Measurements from ENCODE around the gene SRD5A1.

Gene SRD5A1

DNA sequence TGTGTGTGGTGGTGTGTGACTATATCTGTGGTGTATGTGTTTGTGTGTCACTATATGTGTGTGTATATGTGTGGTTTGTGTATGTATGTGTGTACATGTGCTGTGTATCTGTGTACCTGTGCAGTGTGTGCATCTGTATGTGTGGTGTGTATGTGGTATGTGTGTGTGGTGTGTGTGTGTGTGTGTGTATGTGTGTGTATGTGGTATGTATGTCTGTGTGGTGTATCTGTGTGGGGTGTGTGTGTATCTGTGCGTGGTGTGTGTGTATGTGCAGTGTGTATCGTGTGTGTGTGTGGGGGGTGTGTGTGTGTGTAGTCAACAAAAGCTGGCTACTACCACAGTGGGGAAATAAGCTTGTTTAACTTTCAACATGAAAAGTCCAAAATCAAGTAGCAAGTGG lies 48.4 kb downstream of the SRD5A1 start:
- H3K4me3 ChIP-seq (ENCODE audit: severe bottlenecking) = no peak overlapping the region
- no peak for DNase-seq (ENCODE audit: low spot score)
- no peaks in the 10 kb centered on the region for H3K27me3 ChIP-seq (ENCODE audit: insufficient read depth, poor library complexity, severe bottlenecking)
- ATAC-seq (ENCODE audit: low read depth) = no peak
- TF ChIP-seq, protein P1, sequence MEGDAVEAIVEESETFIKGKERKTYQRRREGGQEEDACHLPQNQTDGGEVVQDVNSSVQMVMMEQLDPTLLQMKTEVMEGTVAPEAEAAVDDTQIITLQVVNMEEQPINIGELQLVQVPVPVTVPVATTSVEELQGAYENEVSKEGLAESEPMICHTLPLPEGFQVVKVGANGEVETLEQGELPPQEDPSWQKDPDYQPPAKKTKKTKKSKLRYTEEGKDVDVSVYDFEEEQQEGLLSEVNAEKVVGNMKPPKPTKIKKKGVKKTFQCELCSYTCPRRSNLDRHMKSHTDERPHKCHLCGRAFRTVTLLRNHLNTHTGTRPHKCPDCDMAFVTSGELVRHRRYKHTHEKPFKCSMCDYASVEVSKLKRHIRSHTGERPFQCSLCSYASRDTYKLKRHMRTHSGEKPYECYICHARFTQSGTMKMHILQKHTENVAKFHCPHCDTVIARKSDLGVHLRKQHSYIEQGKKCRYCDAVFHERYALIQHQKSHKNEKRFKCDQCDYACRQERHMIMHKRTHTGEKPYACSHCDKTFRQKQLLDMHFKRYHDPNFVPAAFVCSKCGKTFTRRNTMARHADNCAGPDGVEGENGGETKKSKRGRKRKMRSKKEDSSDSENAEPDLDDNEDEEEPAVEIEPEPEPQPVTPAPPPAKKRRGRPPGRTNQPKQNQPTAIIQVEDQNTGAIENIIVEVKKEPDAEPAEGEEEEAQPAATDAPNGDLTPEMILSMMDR (IDR thresholded peaks at IDR 0.05; ENCODE audit: poor library complexity, severe bottlenecking) = no peak
- H3K36me3 ChIP-seq (ENCODE audit: low read depth) = no peaks in the 10 kb centered on the region
- no peaks in the 10 kb centered on the region for H3K4me1 ChIP-seq (ENCODE audit: insufficient read depth, poor library complexity, severe bottlenecking)
- no peaks in the 10 kb centered on the region for H3K9me3 ChIP-seq (ENCODE audit: severe bottlenecking)
- H3K27ac ChIP-seq (ENCODE audit: poor library complexity, severe bottlenecking) = no peak overlapping the region

DNA sequence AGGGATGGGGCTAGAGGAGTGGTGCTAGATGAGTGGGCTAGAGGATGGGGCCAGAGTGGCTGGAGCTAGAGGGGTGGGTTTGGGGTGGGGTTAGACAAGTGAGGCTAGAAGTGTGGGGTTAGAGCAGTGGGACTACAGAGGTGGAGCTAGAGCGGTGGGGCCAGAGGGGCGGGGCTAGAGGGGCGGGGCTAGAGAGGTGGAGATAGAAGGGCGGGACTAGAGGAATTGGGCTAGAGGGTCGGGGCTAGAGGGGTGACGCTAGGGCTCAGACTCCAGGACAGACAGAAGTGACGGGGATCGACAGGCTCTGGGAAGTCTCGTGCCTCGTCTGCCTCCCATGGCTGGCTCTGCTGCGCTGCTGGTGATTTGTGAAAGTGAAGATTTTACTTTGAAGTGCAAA lies 49.0 kb downstream of the SRD5A1 start:
- Histone ChIP-seq H3K36me3 (ENCODE audit: low read depth) (no peaks in the 10 kb centered on the region), H3K27ac (ENCODE audit: poor library complexity, severe bottlenecking) (no peak overlapping the region), H3K27me3 (ENCODE audit: insufficient read depth, poor library complexity, severe bottlenecking) (no peaks in the 10 kb centered on the region), H3K4me1 (ENCODE audit: insufficient read depth, poor library complexity, severe bottlenecking) (no peaks in the 10 kb centered on the region), H3K4me3 (ENCODE audit: severe bottlenecking) (no peak overlapping the region), H3K9me3 (ENCODE audit: severe bottlenecking) (no peaks in the 10 kb centered on the region)
- DNase-seq (ENCODE audit: low spot score) (no peak), ATAC-seq (ENCODE audit: low read depth) (no peak)
- TF ChIP-seq, protein P1 (IDR thresholded peaks at IDR 0.05; ENCODE audit: poor library complexity, severe bottlenecking) = no peak

DNA sequence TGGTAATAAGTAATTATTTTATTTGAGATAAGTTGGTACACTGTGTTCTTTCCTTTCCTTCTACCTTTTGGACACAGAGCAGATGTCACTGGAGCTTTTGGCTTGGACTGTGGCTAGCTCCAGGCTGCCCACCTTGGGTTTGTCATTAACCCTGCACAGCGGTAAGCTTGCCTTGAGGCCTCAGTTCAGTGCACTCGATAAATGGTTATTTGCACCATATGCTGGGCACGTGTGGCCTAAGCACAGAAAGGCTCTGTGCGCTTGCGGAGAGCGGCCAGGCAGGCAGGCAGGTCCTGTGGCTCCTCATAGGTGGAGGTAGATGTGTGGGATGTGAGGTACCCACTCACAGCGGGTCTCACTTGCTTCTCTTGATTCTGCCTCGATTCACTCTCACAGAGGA lies 50.0 kb downstream of the SRD5A1 start:
- Histone ChIP-seq H3K9me3 (ENCODE audit: severe bottlenecking) (no peaks in the 10 kb centered on the region), H3K27me3 (ENCODE audit: insufficient read depth, poor library complexity, severe bottlenecking) (no peaks in the 10 kb centered on the region), H3K27ac (ENCODE audit: poor library complexity, severe bottlenecking) (no peak overlapping the region), H3K4me3 (ENCODE audit: severe bottlenecking) (no peak overlapping the region), H3K4me1 (ENCODE audit: insufficient read depth, poor library complexity, severe bottlenecking) (no peaks in the 10 kb centered on the region), H3K36me3 (ENCODE audit: low read depth) (no peaks in the 10 kb centered on the region)
- TF ChIP-seq, protein P1 (IDR thresholded peaks at IDR 0.05; ENCODE audit: poor library complexity, severe bottlenecking) = no peak
- ATAC-seq (ENCODE audit: low read depth) = no peak
- no peak for DNase-seq (ENCODE audit: low spot score)

- Histone ChIP-seq H3K36me3 (ENCODE audit: low read depth) (no peaks in the 10 kb centered on the region), H3K9me3 (ENCODE audit: severe bottlenecking) (no peaks in the 10 kb centered on the region), H3K27me3 (ENCODE audit: insufficient read depth, poor library complexity, severe bottlenecking) (no peaks in the 10 kb centered on the region), H3K4me1 (ENCODE audit: insufficient read depth, poor library complexity, severe bottlenecking) (no peaks in the 10 kb centered on the region), H3K27ac (ENCODE audit: poor library complexity, severe bottlenecking) (no peak overlapping the region), H3K4me3 (ENCODE audit: severe bottlenecking) (no peak overlapping the region)
- ATAC-seq (ENCODE audit: low read depth) (no peak), DNase-seq (ENCODE audit: low spot score) (no peak)
- TF ChIP-seq, protein P1 (IDR thresholded peaks at IDR 0.05; ENCODE audit: poor library complexity, severe bottlenecking) = no peak
These were observed 50.8 kb downstream of the SRD5A1 start for GRCh38 chr5:6684075-6684474.

DNA sequence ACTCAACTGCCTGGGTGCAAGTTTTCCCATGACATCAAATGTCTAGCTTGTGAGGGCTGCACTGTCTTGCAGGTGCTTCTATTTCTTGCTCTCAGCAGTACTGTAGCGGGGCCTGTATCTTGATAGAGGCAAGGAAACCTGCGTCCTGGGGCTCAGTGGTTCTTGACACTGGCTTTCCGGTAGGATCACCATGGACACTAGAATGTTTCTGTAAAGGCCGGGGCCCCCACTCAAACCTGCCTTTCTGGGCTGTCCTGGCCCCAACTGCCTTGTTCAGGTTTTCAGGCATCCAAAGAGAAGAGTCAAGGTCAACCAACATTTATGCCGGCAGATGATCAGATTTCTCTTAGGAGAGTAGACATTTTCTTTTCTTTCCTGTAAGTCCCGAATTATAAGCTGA lies 53.3 kb downstream of the SRD5A1 start:
- no peak overlapping the region for H3K27ac ChIP-seq (ENCODE audit: poor library complexity, severe bottlenecking)
- H3K36me3 ChIP-seq (ENCODE audit: low read depth) = no peaks in the 10 kb centered on the region
- peaks cover 11% of the 10 kb centered on the region for H3K27me3 ChIP-seq (ENCODE audit: insufficient read depth, poor library complexity, severe bottlenecking)
- no peaks in the 10 kb centered on the region for H3K4me1 ChIP-seq (ENCODE audit: insufficient read depth, poor library complexity, severe bottlenecking)
- ATAC-seq (ENCODE audit: low read depth) (no peak), DNase-seq (ENCODE audit: low spot score) (no peak)
- no peak overlapping the region for H3K4me3 ChIP-seq (ENCODE audit: severe bottlenecking)
- H3K9me3 ChIP-seq (ENCODE audit: severe bottlenecking) = no peaks in the 10 kb centered on the region
- TF ChIP-seq, protein P1 (IDR thresholded peaks at IDR 0.05; ENCODE audit: poor library complexity, severe bottlenecking) = no peak
